ENCODE data around the gene MED8. TPM values are rescaled to one million over a fixed set of nuclear protein-coding genes. Genes with fewer than 3 reads are reported as not detected.

MED8 gene
- total and polyA plus RNA-seq, 2 experiments from 2014 or later, result 16.6 to 25.7 TPM

DNA sequence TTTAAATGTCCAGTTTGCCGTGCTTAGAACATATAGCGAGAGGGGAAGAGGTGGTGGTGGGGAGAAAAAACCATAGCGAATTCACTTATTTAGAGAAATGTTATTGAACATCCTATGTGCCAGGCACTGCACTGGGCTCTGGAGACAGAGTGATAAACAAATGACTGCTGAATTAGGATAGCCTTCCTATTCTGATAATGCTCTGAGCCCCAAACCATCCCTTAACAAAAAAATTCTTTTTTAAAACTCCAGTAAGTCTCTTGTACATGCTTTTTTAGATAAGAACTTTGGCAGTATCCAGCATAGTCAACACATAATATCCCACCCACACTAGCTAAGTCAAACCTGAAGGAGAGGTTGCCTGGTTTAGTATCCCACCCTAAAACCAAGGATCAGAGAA is 8.6 kb upstream of the MED8 start:
- Histone ChIP-seq H3K9me2 (ENCODE audit: insufficient read depth) (no peaks in the 10 kb centered on the region), H4K20me1 (replicated peaks; ENCODE audit: insufficient read depth) (no peaks in the 10 kb centered on the region), H2AFZ (no peak overlapping the region), H3F3A (replicated peaks; ENCODE audit: low read depth) (no peaks in the 10 kb centered on the region), H3K27me3 (ENCODE audit: insufficient read depth) (no peaks in the 10 kb centered on the region), H3K4me1 (ENCODE audit: insufficient read depth) (no peaks in the 10 kb centered on the region), H3K27ac (ENCODE audit: low read depth) (no peak overlapping the region), H3K4me3 (no peak overlapping the region), H3K79me2 (replicated peaks; ENCODE audit: insufficient read depth) (no peaks in the 10 kb centered on the region), H3K36me3 (ENCODE audit: insufficient read depth) (no peaks in the 10 kb centered on the region), H3K4me2 (no peak overlapping the region)
- Mint-ChIP-seq H3K27ac (no peak overlapping the region), H3K4me3 (no peak overlapping the region), H3K4me1 (no peaks in the 10 kb centered on the region), H3K9me3 (no peaks in the 10 kb centered on the region), H3K27me3 (ENCODE audit: insufficient read depth, low read depth, poor library complexity) (no peaks in the 10 kb centered on the region), H3K36me3 (ENCODE audit: low read depth) (no peaks in the 10 kb centered on the region)
- TF ChIP-seq ZNF331 (CRISPR knock-in tag; IDR thresholded peaks at IDR 0.05; ENCODE audit: low read depth) (no peak), NANOG (IDR thresholded peaks at IDR 0.05; ENCODE audit: borderline replicate concordance) (no peak), EZH2 (IDR thresholded peaks at IDR 0.05; ENCODE audit: low read depth, unreplicated experiment) (no peak), ZNF114 (CRISPR knock-in tag; IDR thresholded peaks at IDR 0.05) (no peak), EZH2phosphoT487 (IDR thresholded peaks at IDR 0.05; ENCODE audit: unreplicated experiment) (no peak), JUNB (IDR thresholded peaks at IDR 0.05; ENCODE audit: unreplicated experiment) (no peak), POLR2AphosphoS5 (IDR thresholded peaks at IDR 0.05; ENCODE audit: low read depth) (no peak), STAT1 (IDR thresholded peaks at IDR 0.05; ENCODE audit: unreplicated experiment) (no peak), CREB1 (CRISPR knock-in tag; IDR thresholded peaks at IDR 0.05; ENCODE audit: low read depth) (no peak)
- TF ChIP-seq, protein P1, sequence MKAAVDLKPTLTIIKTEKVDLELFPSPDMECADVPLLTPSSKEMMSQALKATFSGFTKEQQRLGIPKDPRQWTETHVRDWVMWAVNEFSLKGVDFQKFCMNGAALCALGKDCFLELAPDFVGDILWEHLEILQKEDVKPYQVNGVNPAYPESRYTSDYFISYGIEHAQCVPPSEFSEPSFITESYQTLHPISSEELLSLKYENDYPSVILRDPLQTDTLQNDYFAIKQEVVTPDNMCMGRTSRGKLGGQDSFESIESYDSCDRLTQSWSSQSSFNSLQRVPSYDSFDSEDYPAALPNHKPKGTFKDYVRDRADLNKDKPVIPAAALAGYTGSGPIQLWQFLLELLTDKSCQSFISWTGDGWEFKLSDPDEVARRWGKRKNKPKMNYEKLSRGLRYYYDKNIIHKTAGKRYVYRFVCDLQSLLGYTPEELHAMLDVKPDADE (IDR thresholded peaks at IDR 0.05), result no peak
- TF ChIP-seq, protein P2, sequence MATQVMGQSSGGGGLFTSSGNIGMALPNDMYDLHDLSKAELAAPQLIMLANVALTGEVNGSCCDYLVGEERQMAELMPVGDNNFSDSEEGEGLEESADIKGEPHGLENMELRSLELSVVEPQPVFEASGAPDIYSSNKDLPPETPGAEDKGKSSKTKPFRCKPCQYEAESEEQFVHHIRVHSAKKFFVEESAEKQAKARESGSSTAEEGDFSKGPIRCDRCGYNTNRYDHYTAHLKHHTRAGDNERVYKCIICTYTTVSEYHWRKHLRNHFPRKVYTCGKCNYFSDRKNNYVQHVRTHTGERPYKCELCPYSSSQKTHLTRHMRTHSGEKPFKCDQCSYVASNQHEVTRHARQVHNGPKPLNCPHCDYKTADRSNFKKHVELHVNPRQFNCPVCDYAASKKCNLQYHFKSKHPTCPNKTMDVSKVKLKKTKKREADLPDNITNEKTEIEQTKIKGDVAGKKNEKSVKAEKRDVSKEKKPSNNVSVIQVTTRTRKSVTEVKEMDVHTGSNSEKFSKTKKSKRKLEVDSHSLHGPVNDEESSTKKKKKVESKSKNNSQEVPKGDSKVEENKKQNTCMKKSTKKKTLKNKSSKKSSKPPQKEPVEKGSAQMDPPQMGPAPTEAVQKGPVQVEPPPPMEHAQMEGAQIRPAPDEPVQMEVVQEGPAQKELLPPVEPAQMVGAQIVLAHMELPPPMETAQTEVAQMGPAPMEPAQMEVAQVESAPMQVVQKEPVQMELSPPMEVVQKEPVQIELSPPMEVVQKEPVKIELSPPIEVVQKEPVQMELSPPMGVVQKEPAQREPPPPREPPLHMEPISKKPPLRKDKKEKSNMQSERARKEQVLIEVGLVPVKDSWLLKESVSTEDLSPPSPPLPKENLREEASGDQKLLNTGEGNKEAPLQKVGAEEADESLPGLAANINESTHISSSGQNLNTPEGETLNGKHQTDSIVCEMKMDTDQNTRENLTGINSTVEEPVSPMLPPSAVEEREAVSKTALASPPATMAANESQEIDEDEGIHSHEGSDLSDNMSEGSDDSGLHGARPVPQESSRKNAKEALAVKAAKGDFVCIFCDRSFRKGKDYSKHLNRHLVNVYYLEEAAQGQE (IDR thresholded peaks at IDR 0.05; ENCODE audit: unreplicated experiment), result no peak
- TF ChIP-seq, protein P3, sequence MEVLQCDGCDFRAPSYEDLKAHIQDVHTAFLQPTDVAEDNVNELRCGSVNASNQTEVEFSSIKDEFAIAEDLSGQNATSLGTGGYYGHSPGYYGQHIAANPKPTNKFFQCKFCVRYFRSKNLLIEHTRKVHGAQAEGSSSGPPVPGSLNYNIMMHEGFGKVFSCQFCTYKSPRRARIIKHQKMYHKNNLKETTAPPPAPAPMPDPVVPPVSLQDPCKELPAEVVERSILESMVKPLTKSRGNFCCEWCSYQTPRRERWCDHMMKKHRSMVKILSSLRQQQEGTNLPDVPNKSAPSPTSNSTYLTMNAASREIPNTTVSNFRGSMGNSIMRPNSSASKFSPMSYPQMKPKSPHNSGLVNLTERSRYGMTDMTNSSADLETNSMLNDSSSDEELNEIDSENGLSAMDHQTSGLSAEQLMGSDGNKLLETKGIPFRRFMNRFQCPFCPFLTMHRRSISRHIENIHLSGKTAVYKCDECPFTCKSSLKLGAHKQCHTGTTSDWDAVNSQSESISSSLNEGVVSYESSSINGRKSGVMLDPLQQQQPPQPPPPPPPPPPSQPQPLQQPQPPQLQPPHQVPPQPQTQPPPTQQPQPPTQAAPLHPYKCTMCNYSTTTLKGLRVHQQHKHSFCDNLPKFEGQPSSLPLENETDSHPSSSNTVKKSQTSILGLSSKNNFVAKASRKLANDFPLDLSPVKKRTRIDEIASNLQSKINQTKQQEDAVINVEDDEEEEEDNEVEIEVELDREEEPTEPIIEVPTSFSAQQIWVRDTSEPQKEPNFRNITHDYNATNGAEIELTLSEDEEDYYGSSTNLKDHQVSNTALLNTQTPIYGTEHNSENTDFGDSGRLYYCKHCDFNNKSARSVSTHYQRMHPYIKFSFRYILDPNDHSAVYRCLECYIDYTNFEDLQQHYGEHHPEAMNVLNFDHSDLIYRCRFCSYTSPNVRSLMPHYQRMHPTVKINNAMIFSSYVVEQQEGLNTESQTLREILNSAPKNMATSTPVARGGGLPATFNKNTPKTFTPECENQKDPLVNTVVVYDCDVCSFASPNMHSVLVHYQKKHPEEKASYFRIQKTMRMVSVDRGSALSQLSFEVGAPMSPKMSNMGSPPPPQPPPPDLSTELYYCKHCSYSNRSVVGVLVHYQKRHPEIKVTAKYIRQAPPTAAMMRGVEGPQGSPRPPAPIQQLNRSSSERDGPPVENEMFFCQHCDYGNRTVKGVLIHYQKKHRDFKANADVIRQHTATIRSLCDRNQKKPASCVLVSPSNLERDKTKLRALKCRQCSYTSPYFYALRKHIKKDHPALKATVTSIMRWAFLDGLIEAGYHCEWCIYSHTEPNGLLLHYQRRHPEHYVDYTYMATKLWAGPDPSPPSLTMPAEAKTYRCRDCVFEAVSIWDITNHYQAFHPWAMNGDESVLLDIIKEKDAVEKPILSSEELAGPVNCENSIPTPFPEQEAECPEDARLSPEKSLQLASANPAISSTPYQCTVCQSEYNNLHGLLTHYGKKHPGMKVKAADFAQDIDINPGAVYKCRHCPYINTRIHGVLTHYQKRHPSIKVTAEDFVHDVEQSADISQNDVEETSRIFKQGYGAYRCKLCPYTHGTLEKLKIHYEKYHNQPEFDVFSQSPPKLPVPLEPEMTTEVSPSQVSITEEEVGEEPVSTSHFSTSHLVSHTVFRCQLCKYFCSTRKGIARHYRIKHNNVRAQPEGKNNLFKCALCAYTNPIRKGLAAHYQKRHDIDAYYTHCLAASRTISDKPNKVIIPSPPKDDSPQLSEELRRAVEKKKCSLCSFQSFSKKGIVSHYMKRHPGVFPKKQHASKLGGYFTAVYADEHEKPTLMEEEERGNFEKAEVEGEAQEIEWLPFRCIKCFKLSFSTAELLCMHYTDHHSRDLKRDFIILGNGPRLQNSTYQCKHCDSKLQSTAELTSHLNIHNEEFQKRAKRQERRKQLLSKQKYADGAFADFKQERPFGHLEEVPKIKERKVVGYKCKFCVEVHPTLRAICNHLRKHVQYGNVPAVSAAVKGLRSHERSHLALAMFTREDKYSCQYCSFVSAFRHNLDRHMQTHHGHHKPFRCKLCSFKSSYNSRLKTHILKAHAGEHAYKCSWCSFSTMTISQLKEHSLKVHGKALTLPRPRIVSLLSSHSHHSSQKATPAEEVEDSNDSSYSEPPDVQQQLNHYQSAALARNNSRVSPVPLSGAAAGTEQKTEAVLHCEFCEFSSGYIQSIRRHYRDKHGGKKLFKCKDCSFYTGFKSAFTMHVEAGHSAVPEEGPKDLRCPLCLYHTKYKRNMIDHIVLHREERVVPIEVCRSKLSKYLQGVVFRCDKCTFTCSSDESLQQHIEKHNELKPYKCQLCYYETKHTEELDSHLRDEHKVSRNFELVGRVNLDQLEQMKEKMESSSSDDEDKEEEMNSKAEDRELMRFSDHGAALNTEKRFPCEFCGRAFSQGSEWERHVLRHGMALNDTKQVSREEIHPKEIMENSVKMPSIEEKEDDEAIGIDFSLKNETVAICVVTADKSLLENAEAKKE (CRISPR knock-in tag; IDR thresholded peaks at IDR 0.05), result no peak
- TF ChIP-seq, protein P4, sequence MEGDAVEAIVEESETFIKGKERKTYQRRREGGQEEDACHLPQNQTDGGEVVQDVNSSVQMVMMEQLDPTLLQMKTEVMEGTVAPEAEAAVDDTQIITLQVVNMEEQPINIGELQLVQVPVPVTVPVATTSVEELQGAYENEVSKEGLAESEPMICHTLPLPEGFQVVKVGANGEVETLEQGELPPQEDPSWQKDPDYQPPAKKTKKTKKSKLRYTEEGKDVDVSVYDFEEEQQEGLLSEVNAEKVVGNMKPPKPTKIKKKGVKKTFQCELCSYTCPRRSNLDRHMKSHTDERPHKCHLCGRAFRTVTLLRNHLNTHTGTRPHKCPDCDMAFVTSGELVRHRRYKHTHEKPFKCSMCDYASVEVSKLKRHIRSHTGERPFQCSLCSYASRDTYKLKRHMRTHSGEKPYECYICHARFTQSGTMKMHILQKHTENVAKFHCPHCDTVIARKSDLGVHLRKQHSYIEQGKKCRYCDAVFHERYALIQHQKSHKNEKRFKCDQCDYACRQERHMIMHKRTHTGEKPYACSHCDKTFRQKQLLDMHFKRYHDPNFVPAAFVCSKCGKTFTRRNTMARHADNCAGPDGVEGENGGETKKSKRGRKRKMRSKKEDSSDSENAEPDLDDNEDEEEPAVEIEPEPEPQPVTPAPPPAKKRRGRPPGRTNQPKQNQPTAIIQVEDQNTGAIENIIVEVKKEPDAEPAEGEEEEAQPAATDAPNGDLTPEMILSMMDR (conservative IDR thresholded peaks at IDR 0.05; ENCODE audit: low read depth in 2 of 2), result no peak
- DNase-seq (ENCODE audit: low spot score) (no peak), ATAC-seq (no peak)

All from GM23338 (cell line).